Loucy (cell line): Measurements from ENCODE around the gene LFNG.

Experiments
- CTCF ChIP-seq: fragments of 200-600 bp; sonication (generic); conservative IDR thresholded peaks from 2 replicates; pipeline ENCODE4 v1.5.1; 2014; ENCODE audit warnings: mild to moderate bottlenecking, antibody characterized with exemption, low read length
- EZH2phosphoT487 ChIP-seq: fragments of 200-600 bp; IDR thresholded peaks from 2 replicates; pipeline ENCODE4 v1.6.1; 2018; ENCODE audit warnings: antibody characterized with exemption, mild to moderate bottlenecking, moderate library complexity, borderline replicate concordance

GRCh38 chr7:2496375-2496774 lies 23.2 kb upstream of the LFNG start:
- TF ChIP-seq EZH2phosphoT487: no peak
- no peak for TF ChIP-seq CTCF
